GM10847 (cell line): ENCODE data around the gene MAN1B1.

Experiments used
- POLR2A ChIP-seq: IDR thresholded peaks from 2 replicates; pipeline ENCODE4 v1.6.1; 2011; ENCODE audit not compliant: insufficient read length; ENCODE audit errors: extremely low read depth

The MAN1B1 gene

GRCh38 chr9:137048655-137049543, 37.9 kb upstream of the MAN1B1 start:
- TF ChIP-seq POLR2A = no peak

GRCh38 chr9:137049544-137050449, 37.0 kb upstream of the MAN1B1 start:
- TF ChIP-seq POLR2A = no peak

DNA sequence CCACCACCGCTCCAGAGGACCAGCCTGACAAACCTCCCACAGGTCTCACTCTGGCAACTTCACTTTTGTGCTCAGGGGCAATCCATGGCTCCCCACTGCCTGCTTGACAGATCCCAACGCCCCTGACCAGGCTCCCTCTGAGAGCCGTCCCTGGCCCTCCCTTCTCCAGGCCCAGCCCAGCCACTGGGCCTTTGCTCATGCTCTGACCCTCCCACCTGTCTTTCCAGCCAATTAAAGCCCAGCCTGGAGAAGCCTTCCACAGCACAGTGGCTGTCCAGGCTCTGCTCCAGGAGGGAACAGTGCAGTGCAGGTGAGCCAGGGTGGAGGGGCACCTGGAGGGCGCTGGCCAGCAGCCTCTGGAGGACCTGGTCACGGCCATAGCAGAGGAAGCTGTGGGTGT, 36.2 kb upstream of the MAN1B1 start:
- TF ChIP-seq POLR2A = no peak

DNA sequence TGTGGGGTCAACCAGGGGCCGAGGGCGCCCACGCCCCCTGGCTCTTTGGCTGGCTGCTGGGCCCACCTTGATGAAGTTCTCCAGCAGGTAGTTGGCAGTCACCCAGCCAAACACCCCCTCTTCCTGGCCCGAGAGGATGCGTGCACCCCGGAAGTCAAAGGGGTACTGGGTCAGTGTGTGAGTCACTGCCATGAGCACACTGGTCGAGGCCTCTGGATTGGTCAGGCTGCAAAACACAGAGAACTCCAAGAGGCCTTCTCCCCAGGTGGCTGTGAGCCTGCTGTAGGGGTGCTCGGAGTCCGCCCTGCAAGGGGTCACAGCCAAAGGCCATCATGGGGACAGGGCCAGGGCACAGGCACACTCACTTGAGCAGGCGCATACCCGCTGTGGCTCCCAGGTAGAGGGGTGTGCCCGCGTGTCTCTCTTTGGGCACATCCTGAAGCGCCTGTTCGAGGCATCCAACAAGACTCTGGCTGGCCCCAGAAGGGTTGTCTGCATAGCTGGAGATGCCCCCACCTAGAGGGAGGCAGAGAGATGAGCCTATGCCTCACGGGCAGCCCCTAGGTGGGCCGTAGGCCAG, 35.5 kb upstream of the MAN1B1 start:
- no peak for TF ChIP-seq POLR2A

GRCh38 chr9:137052293-137052692, 34.5 kb upstream of the MAN1B1 start:
- no peak for TF ChIP-seq POLR2A

DNA sequence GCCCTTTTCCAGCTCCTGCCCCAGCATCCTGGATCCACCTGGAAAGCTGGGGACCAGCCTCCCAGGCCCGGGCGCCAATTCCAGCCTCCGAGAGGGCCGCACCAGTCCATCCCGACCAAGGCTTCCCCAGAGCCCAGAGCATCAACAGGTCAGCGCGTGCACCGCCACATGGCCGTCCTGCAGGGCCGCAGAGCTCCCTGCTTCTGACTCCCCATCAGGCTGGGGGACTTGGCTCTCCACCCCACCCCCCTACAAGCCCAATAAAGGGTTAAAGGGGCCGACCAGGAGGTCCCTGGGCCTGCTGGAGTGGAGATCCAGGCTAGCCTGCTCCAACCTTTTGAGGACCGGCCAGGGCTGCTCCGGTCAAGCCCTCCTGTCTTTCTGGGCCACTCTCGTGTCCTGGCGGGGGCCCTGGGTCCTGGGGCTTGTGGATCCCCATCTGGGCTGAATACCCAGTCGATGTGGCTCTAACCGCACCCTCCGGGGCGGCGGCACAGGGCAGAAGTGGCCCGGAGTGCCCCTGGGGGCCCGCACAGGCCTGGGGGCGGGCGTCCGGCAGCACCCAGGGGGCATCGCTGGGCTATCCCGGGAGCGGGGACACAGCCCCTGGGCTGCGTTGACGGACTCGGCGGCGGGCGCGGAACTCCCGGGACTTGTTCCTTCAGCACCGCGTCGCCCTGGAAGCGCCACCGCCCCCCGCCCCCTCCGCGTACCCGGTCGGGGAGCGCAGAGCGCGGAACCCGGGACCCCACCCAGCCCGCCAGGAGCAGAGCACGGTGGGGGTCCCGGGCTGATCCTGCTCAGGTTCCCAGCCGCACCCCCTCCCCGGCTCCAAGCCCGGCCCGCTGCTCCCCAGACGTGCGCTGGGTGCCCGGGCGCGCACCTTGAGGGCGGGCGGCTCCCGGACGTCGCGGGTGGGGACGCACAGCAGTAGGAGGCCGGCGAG, 33.5 kb upstream of the MAN1B1 start:
- TF ChIP-seq POLR2A = no peak

GRCh38 chr9:137053944-137054931, 32.5 kb upstream of the MAN1B1 start, which contains the start of gene ENTPD2:
Gene ENTPD2 (minus strand): TSS chr9:137054061. CDS start chr9:137053997, 64 bp downstream.
- no peak for TF ChIP-seq POLR2A

- TF ChIP-seq POLR2A = no peak
Observed at GRCh38 chr9:137054932-137055384, 31.8 kb upstream of the MAN1B1 start.

GRCh38 chr9:137055385-137056364, 31.1 kb upstream of the MAN1B1 start:
- TF ChIP-seq POLR2A = no peak

DNA sequence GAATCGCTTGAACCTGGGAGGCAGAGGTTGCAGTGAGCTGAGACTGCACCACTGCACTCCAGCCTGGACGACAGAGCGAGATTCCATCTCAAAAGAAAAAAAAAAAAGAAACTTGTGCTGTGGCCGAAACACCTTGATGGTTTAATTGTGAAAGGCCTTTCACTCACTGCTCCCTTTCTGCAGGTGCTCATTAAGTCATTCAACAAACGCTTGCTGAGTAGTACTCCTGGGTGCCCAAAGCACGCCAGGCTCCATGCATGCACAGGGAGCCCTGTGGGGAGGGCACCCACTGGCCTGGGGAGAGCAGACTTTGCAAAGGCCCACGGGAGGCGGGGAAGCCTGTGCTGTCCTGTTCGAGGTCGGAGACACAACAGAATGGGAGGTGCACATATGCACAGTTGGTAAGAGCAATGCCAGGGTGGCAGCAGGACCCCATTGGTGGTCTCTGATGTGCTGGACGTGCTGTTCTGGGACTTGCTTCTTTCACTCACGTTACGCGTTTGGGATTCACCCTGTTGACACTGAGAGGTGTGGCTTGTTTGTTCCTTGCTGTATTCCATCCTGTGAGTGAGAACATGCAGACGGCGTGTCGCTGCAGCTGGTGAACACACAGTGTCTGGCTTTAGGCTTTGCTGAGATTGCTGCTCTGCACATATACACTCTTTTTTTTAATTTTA, 29.9 kb upstream of the MAN1B1 start:
- TF ChIP-seq POLR2A = no peak

DNA sequence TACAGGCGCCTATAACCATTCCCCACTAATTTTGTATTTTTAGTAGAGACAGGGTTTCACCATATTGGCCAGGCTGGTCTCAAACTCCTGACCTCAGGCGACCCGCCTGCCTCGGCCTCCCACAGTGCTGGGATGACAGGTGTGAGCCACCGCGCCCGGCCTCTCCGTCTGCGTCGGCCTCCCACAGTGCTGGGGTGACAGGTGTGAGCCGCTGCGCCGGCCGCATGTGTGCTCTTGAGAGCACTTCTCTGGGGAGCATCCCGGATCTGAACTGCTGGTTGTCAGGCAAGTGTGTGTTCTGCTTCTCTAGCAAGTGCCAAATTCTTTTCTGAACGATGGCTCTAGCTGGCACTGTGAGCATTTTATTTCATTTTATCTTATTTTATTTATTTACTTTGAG, 29.2 kb upstream of the MAN1B1 start:
- no peak for TF ChIP-seq POLR2A
